Stimulated activated CD4-positive, alpha-beta T cell treated with anti-CD3 and anti-CD28 coated beads, Interleukin-1b, Interleukin-23, amount 100 ng/mL, for 1 hour (primary cell): ENCODE results near the gene UCN3.

Experiments used
- DNase-seq, 2 donors: peaks; one replicate each; pipeline ENCODE4 v3.0.0-alpha.2; 2020; ENCODE audit warnings: low read depth in 2 of 2

UCN3 gene

GRCh38 chr10:5364890-5365338 lies at the start of gene UCN3:
TSS of gene UCN3 (plus strand) at chr10:5364966. CDS start at chr10:5373721, 8,755 bp downstream.
- DNase-seq, result no peak

- peak; percentile 2 to 48 for DNase-seq
Measured at GRCh38 chr10:5317547-5318107, 47.1 kb upstream of the UCN3 start.

- DNase-seq, result no peak
Measured at GRCh38 chr10:5318148-5318547, 46.6 kb upstream of the UCN3 start.

GRCh38 chr10:5319863-5320262 lies 44.9 kb upstream of the UCN3 start:
- DNase-seq, result no peak

GRCh38 chr10:5321273-5321672 lies 43.5 kb upstream of the UCN3 start:
- no peak for DNase-seq

- no peak for DNase-seq
Measured at GRCh38 chr10:5323446-5323845, 41.3 kb upstream of the UCN3 start.

- DNase-seq, result no peak
Measured at GRCh38 chr10:5325076-5325475, 39.7 kb upstream of the UCN3 start.

GRCh38 chr10:5334196-5334880 lies 30.4 kb upstream of the UCN3 start:
- DNase-seq, result no peak

- no peak for DNase-seq
Measured at GRCh38 chr10:5338010-5338409, 26.8 kb upstream of the UCN3 start.

GRCh38 chr10:5343092-5343491 lies 21.7 kb upstream of the UCN3 start:
- no peak for DNase-seq

- no peak for DNase-seq
Measured at GRCh38 chr10:5343561-5343960, 21.2 kb upstream of the UCN3 start.

GRCh38 chr10:5343979-5344378 lies 20.8 kb upstream of the UCN3 start:
- DNase-seq, result no peak

- no peak for DNase-seq
Measured at GRCh38 chr10:5344746-5345145, 20.0 kb upstream of the UCN3 start.

- no peak for DNase-seq
Measured at GRCh38 chr10:5346881-5347280, 17.9 kb upstream of the UCN3 start.

- no peak for DNase-seq
Measured at GRCh38 chr10:5349362-5349761, 15.4 kb upstream of the UCN3 start.

- DNase-seq, result no peak
Measured at GRCh38 chr10:5354068-5354467, 10.7 kb upstream of the UCN3 start.

- DNase-seq, result no peak
Measured at GRCh38 chr10:5355594-5356301, 9.0 kb upstream of the UCN3 start.

- no peak for DNase-seq
Measured at GRCh38 chr10:5356302-5356763, 8.4 kb upstream of the UCN3 start.

- no peak for DNase-seq
Measured at GRCh38 chr10:5360318-5360915, 4.3 kb upstream of the UCN3 start.

- no peak for DNase-seq
Measured at GRCh38 chr10:5361966-5362365, 2.8 kb upstream of the UCN3 start.

- DNase-seq, result no peak
Measured at GRCh38 chr10:5362873-5363272, 1.9 kb upstream of the UCN3 start.

GRCh38 chr10:5364374-5364773 lies 392 bp upstream of the UCN3 start:
- no peak for DNase-seq

GRCh38 chr10:5365928-5366327 lies 1.2 kb downstream of the UCN3 start:
- no peak for DNase-seq
